Measurements from ENCODE around the gene C19orf73. TPM values are rescaled to one million over a fixed set of nuclear protein-coding genes. Genes with fewer than 3 reads are reported as not detected.

The C19orf73 gene
- total and polyA plus RNA-seq, 2 donors from 2014 or later: 0.82 to 3.9 TPM

- intact Hi-C loops (cut with DNase I): no loop called here
- H3K9ac ChIP-seq (ENCODE audit: low read length in 3 of 3): no peak overlapping the region
- no peaks in the 10 kb centered on the region for H3K36me3 ChIP-seq (ENCODE audit: control insufficient read depth in 2 of 3, insufficient read depth in 3 of 3, low read length in 3 of 3)
- TF ChIP-seq, protein P1, sequence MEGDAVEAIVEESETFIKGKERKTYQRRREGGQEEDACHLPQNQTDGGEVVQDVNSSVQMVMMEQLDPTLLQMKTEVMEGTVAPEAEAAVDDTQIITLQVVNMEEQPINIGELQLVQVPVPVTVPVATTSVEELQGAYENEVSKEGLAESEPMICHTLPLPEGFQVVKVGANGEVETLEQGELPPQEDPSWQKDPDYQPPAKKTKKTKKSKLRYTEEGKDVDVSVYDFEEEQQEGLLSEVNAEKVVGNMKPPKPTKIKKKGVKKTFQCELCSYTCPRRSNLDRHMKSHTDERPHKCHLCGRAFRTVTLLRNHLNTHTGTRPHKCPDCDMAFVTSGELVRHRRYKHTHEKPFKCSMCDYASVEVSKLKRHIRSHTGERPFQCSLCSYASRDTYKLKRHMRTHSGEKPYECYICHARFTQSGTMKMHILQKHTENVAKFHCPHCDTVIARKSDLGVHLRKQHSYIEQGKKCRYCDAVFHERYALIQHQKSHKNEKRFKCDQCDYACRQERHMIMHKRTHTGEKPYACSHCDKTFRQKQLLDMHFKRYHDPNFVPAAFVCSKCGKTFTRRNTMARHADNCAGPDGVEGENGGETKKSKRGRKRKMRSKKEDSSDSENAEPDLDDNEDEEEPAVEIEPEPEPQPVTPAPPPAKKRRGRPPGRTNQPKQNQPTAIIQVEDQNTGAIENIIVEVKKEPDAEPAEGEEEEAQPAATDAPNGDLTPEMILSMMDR (IDR thresholded peaks at IDR 0.05; ENCODE audit: borderline replicate concordance, extremely low read depth, insufficient read depth): no peak
- H3K4me3 ChIP-seq (ENCODE audit: low read length in 3 of 3): peak overlapping the region; percentile 7 to 21 (median 12)
- H3K27me3 ChIP-seq (ENCODE audit: control insufficient read depth, insufficient read depth, low read length): no peaks in the 10 kb centered on the region
- DNase-seq: peak; percentile 84 to 95 (median 93)
- no peak for FAIRE-seq
- H3K27ac ChIP-seq (ENCODE audit: low read depth in 2 of 2, low read length in 2 of 2): peak overlapping the region in 1 of 2 donors; percentile 47
- no peaks in the 10 kb centered on the region for H3K9me3 ChIP-seq (ENCODE audit: control insufficient read depth in 2 of 3, insufficient read depth in 1 of 3, low read length in 3 of 3)
- peaks cover 0 to 8% (median 0%) of the 10 kb centered on the region in 3 donors for H3K4me1 ChIP-seq (ENCODE audit: control insufficient read depth in 2 of 3, insufficient read depth in 2 of 3, low read depth in 1 of 3, low read length in 3 of 3)
These were observed 14.9 kb upstream of the C19orf73 start for GRCh38 chr19:49133621-49134454.

GRCh38 chr19:49132974-49133609, 14.1 kb upstream of the C19orf73 start:
- no peaks in the 10 kb centered on the region for H3K36me3 ChIP-seq (ENCODE audit: control insufficient read depth in 2 of 3, insufficient read depth in 3 of 3, low read length in 3 of 3)
- H3K27ac ChIP-seq (ENCODE audit: low read depth in 2 of 2, low read length in 2 of 2): peak overlapping the region in 1 of 2 donors; percentile 47
- TF ChIP-seq, protein P1 (IDR thresholded peaks at IDR 0.05; ENCODE audit: borderline replicate concordance, extremely low read depth, insufficient read depth): no peak
- H3K4me1 ChIP-seq (ENCODE audit: control insufficient read depth in 2 of 3, insufficient read depth in 2 of 3, low read depth in 1 of 3, low read length in 3 of 3): peaks cover 0 to 11% (median 0%) of the 10 kb centered on the region in 3 donors
- H3K4me3 ChIP-seq (ENCODE audit: low read length in 3 of 3): peak overlapping the region in 2 of 3 donors; percentile 7 to 21
- no peak overlapping the region for H3K9ac ChIP-seq (ENCODE audit: low read length in 3 of 3)
- FAIRE-seq (no peak), DNase-seq (peak in 3 of 5 donors; percentile 37 to 77 (median 47))
- H3K27me3 ChIP-seq (ENCODE audit: control insufficient read depth, insufficient read depth, low read length): no peaks in the 10 kb centered on the region
- H3K9me3 ChIP-seq (ENCODE audit: control insufficient read depth in 2 of 3, insufficient read depth in 1 of 3, low read length in 3 of 3): no peaks in the 10 kb centered on the region
- intact Hi-C loops (cut with DNase I): no loop called here

- H3K27ac ChIP-seq (ENCODE audit: low read depth in 2 of 2, low read length in 2 of 2): no peak overlapping the region
- TF ChIP-seq, protein P1 (IDR thresholded peaks at IDR 0.05; ENCODE audit: borderline replicate concordance, extremely low read depth, insufficient read depth): no peak
- DNase-seq (peak in 1 of 5 donors; percentile 72), FAIRE-seq (no peak)
- H3K9ac ChIP-seq (ENCODE audit: low read length in 3 of 3): no peak overlapping the region
- H3K36me3 ChIP-seq (ENCODE audit: control insufficient read depth in 2 of 3, insufficient read depth in 3 of 3, low read length in 3 of 3): no peaks in the 10 kb centered on the region
- peaks cover 0 to 15% (median 0%) of the 10 kb centered on the region in 3 donors for H3K4me1 ChIP-seq (ENCODE audit: control insufficient read depth in 2 of 3, insufficient read depth in 2 of 3, low read depth in 1 of 3, low read length in 3 of 3)
- intact Hi-C loops (cut with DNase I): no loop called here
- no peaks in the 10 kb centered on the region for H3K9me3 ChIP-seq (ENCODE audit: control insufficient read depth in 2 of 3, insufficient read depth in 1 of 3, low read length in 3 of 3)
- no peak overlapping the region for H3K4me3 ChIP-seq (ENCODE audit: low read length in 3 of 3)
- H3K27me3 ChIP-seq (ENCODE audit: control insufficient read depth, insufficient read depth, low read length): no peaks in the 10 kb centered on the region
These were observed 11.4 kb upstream of the C19orf73 start for GRCh38 chr19:49130325-49130724.
